Trophoblast cell (in vitro differentiated cells and primary cell): ENCODE results near the gene CREBZF.
"Not testable (repeated sequence)": the region's sequence is repeated elsewhere in the genome, so short reads cannot be mapped to it uniquely, and the experiment has no call there.

Source experiments
- DNase-seq, 2 donors: peaks; one replicate each; pipeline ENCODE4 v3.0.0-alpha.2; 2016
- H2AFZ ChIP-seq: 2 replicates; pipeline ENCODE4 v1.6.1; 2013; ENCODE audit warnings: low read length, moderate library complexity, mild to moderate bottlenecking; ENCODE audit not compliant: insufficient read depth, poor library complexity
- H2AK5ac ChIP-seq: 2 replicates; pipeline ENCODE4 v1.6.1; 2013; ENCODE audit warnings: mild to moderate bottlenecking, low read length
- H2BK120ac ChIP-seq: 2 replicates; pipeline ENCODE4 v1.6.1; 2013; ENCODE audit warnings: low read length, mild to moderate bottlenecking, moderate library complexity; ENCODE audit not compliant: insufficient read depth, poor library complexity
- H2BK12ac ChIP-seq: 2 replicates; pipeline ENCODE4 v1.6.1; 2013; ENCODE audit warnings: mild to moderate bottlenecking, low read length, moderate library complexity
- H2BK5ac ChIP-seq: 2 replicates; pipeline ENCODE4 v1.6.1; 2013; ENCODE audit warnings: low read length, low read depth, moderate library complexity, mild to moderate bottlenecking; ENCODE audit not compliant: poor library complexity
- H3K14ac ChIP-seq: 2 replicates; pipeline ENCODE4 v1.6.1; 2013; ENCODE audit warnings: mild to moderate bottlenecking, low read length
- H3K18ac ChIP-seq: 2 replicates; pipeline ENCODE4 v1.6.1; 2013; ENCODE audit warnings: mild to moderate bottlenecking, low read length
- H3K23ac ChIP-seq: 2 replicates; pipeline ENCODE4 v1.6.1; 2013; ENCODE audit warnings: low read length
- H3K27ac ChIP-seq: 2 replicates; pipeline ENCODE4 v1.5.1; 2013; ENCODE audit warnings: low read depth, mild to moderate bottlenecking, inconsistent platforms, low read length, moderate library complexity
- H3K27me3 ChIP-seq: 2 replicates; pipeline ENCODE4 v1.6.1; 2013; ENCODE audit warnings: inconsistent platforms, mild to moderate bottlenecking, low read length, moderate library complexity; ENCODE audit not compliant: insufficient read depth
- H3K36me3 ChIP-seq, 2 experiments: 1 replicate in 1 of 2; 2 replicates in 1 of 2; pipeline ENCODE4 v1.6.1; 2013; ENCODE audit warnings: low read length in 2 of 2, mild to moderate bottlenecking in 2 of 2, moderate library complexity in 1 of 2; ENCODE audit not compliant: insufficient read depth in 2 of 2, control insufficient read depth in 1 of 2
- H3K4ac ChIP-seq: 2 replicates; pipeline ENCODE4 v1.6.1; 2013; ENCODE audit warnings: low read depth, mild to moderate bottlenecking, low read length, moderate library complexity
- H3K4me1 ChIP-seq, 2 experiments: 1 replicate in 1 of 2; 2 replicates in 1 of 2; pipeline ENCODE4 v1.6.1; 2013; ENCODE audit warnings: low read length in 2 of 2, mild to moderate bottlenecking in 2 of 2, moderate library complexity in 1 of 2; ENCODE audit not compliant: insufficient read depth in 2 of 2, control insufficient read depth in 1 of 2
- H3K4me2 ChIP-seq: 2 replicates; pipeline ENCODE4 v1.6.1; 2013; ENCODE audit warnings: inconsistent platforms, mild to moderate bottlenecking, low read length, moderate library complexity
- H3K4me3 ChIP-seq: 2 replicates; pipeline ENCODE4 v1.5.1; 2013; ENCODE audit warnings: mild to moderate bottlenecking, low read depth, low read length, inconsistent platforms
- H3K79me1 ChIP-seq: one replicate; pipeline ENCODE4 v1.6.1; 2013; ENCODE audit warnings: low read length
- H3K79me2 ChIP-seq: 2 replicates; pipeline ENCODE4 v1.6.1; 2013; ENCODE audit warnings: low read length, mild to moderate bottlenecking; ENCODE audit not compliant: control insufficient read depth, insufficient read depth, poor library complexity
- H3K9ac ChIP-seq: 2 replicates; pipeline ENCODE4 v1.6.1; 2013; ENCODE audit warnings: mild to moderate bottlenecking, low read length
- H3K9me3 ChIP-seq: 2 replicates; pipeline ENCODE4 v1.6.1; 2013; ENCODE audit warnings: low read depth, mild to moderate bottlenecking, control low read depth, inconsistent platforms, low read length; ENCODE audit not compliant: insufficient read depth
- H4K12ac ChIP-seq: 2 replicates; pipeline ENCODE4 v1.6.1; 2013; ENCODE audit warnings: low read depth, mild to moderate bottlenecking, low read length, moderate library complexity
- H4K8ac ChIP-seq: 2 replicates; pipeline ENCODE4 v1.6.1; 2013; ENCODE audit warnings: low read depth, mild to moderate bottlenecking, low read length, moderate library complexity
- H4K91ac ChIP-seq: one replicate; pipeline ENCODE4 v1.6.1; 2013; ENCODE audit warnings: low read depth, mild to moderate bottlenecking, low read length, moderate library complexity
- WGBS: extraction: QIAGEN DNeasy Blood & Tissue Kit; methylation state at CpG from one replicate; pipeline ENCODE4 v1.1.7; 2013; ENCODE audit warnings: missing lambda C conversion rate; ENCODE audit not compliant: insufficient read length, insufficient coverage; ENCODE audit errors: extremely low coverage; 5-methylcytosine and 5-hydroxymethylcytosine counted together

CREBZF gene

GRCh38 chr11:85661972-85662664 lies 2.8 kb downstream of the CREBZF start:
- no peak overlapping the region for H3K14ac ChIP-seq
- H3K9ac ChIP-seq: no peak overlapping the region
- DNase-seq: no peak
- H3K79me2 ChIP-seq: peaks cover 17% of the 10 kb centered on the region
- no peak overlapping the region for H2BK120ac ChIP-seq
- H3K4me1 ChIP-seq: no peaks in the 10 kb centered on the region
- no peak overlapping the region for H3K27ac ChIP-seq
- WGBS: no CpG with 5 or more reads among the region's 4 CpGs
- no peak overlapping the region for H3K18ac ChIP-seq
- H3K79me1 ChIP-seq: peaks cover 11% of the 10 kb centered on the region
- H2BK12ac ChIP-seq: no peak overlapping the region
- no peak overlapping the region for H4K8ac ChIP-seq
- H3K4ac ChIP-seq: peak overlapping the region; percentile 97
- no peak overlapping the region for H2AK5ac ChIP-seq
- H2AFZ ChIP-seq: no peak overlapping the region
- no peak overlapping the region for H2BK5ac ChIP-seq
- H3K36me3 ChIP-seq: peaks cover 0 to 1% of the 10 kb centered on the region in 2 experiments
- no peaks in the 10 kb centered on the region for H3K9me3 ChIP-seq
- no peak overlapping the region for H4K12ac ChIP-seq
- H3K23ac ChIP-seq: no peak overlapping the region
- no peak overlapping the region for H3K4me3 ChIP-seq
- H4K91ac ChIP-seq: no peak overlapping the region
- H3K4me2 ChIP-seq: peak overlapping the region; percentile 47
- no peaks in the 10 kb centered on the region for H3K27me3 ChIP-seq

- Histone ChIP-seq H3K18ac (no peak overlapping the region), H4K8ac (no peak overlapping the region), H3K23ac (no peak overlapping the region), H3K4me3 (no peak overlapping the region), H3K27ac (no peak overlapping the region), H2BK12ac (no peak overlapping the region), H3K4me2 (no peak overlapping the region), H2BK120ac (no peak overlapping the region), H2AK5ac (no peak overlapping the region), H2BK5ac (no peak overlapping the region), H3K4ac (no peak overlapping the region), H4K12ac (no peak overlapping the region), H4K91ac (no peak overlapping the region), H3K79me1 (no peaks in the 10 kb centered on the region), H3K4me1 (no peaks in the 10 kb centered on the region), H3K9ac (no peak overlapping the region), H3K14ac (no peak overlapping the region), H3K79me2 (peaks cover 3% of the 10 kb centered on the region), H3K27me3 (no peaks in the 10 kb centered on the region), H2AFZ (no peak overlapping the region), H3K36me3 (peaks cover 0 to 4% of the 10 kb centered on the region in 2 experiments), H3K9me3 (no peaks in the 10 kb centered on the region)
- no peak for DNase-seq
- WGBS: no CpG with 5 or more reads among the region's 1 CpG
Observed at GRCh38 chr11:85658180-85658579, 6.7 kb downstream of the CREBZF start.

GRCh38 chr11:85656777-85657176 lies 8.2 kb downstream of the CREBZF start:
- Histone ChIP-seq H3K9ac (no peak overlapping the region), H2AFZ (no peak overlapping the region), H3K79me2 (no peaks in the 10 kb centered on the region), H3K79me1 (no peaks in the 10 kb centered on the region), H2BK5ac (no peak overlapping the region), H3K4ac (no peak overlapping the region), H4K12ac (no peak overlapping the region), H2BK120ac (no peak overlapping the region), H3K23ac (no peak overlapping the region), H3K27me3 (no peaks in the 10 kb centered on the region), H3K18ac (no peak overlapping the region), H4K8ac (no peak overlapping the region), H4K91ac (no peak overlapping the region), H3K4me1 (no peaks in the 10 kb centered on the region), H3K4me2 (no peak overlapping the region), H2BK12ac (no peak overlapping the region), H3K27ac (no peak overlapping the region), H3K4me3 (no peak overlapping the region), H3K14ac (no peak overlapping the region), H3K9me3 (no peaks in the 10 kb centered on the region), H3K36me3 (peaks cover 0 to 4% of the 10 kb centered on the region in 2 experiments), H2AK5ac (no peak overlapping the region)
- no peak for DNase-seq
- no CpG with 5 or more reads among the region's 1 CpG for WGBS

GRCh38 chr11:85654343-85654742 lies 10.6 kb downstream of the CREBZF start:
- not testable (repeated sequence) for H3K4me2 ChIP-seq, H3K27ac ChIP-seq, DNase-seq, H2AK5ac ChIP-seq, H4K91ac ChIP-seq, H3K4me3 ChIP-seq, H2AFZ ChIP-seq, H3K9me3 ChIP-seq, H4K8ac ChIP-seq, H3K79me1 ChIP-seq, H2BK12ac ChIP-seq, H3K27me3 ChIP-seq, H3K23ac ChIP-seq, H4K12ac ChIP-seq, H3K14ac ChIP-seq, H3K36me3 ChIP-seq, H3K4me1 ChIP-seq, H3K79me2 ChIP-seq, H3K4ac ChIP-seq, H2BK5ac ChIP-seq, H3K9ac ChIP-seq, H2BK120ac ChIP-seq, H3K18ac ChIP-seq
- WGBS: no CpG with 5 or more reads among the region's 4 CpGs
